Psoas muscle (tissue), 8 donors: ENCODE results near the gene MYLK4. TPM values are rescaled to one million over a fixed set of nuclear protein-coding genes. Genes with fewer than 3 reads are reported as not detected.

ENCODE experiments used
- ATAC-seq, 4 donors: fragments of 200-7000 bp; cut with Tn5 transposase; one replicate each; pipeline ENCODE4 v1.9.1; 2020; ENCODE audit warnings: moderate library complexity in 3 of 4, mild to moderate bottlenecking in 2 of 4
- DNase-seq, 2 donors: peaks; one replicate each; pipeline ENCODE4 v3.0.0-alpha.2; 2020
- H3K27ac ChIP-seq: fragments of 200-600 bp; one replicate; pipeline ENCODE4 v1.8.0; 2022
- H3K27me3 ChIP-seq, 3 donors: fragments of 200-600 bp in 1 of 3; one replicate each; pipeline versions ENCODE4 v1.6.1 to v1.8.0; 2013 to 2022; ENCODE audit warnings: low read length in 2 of 3, mild to moderate bottlenecking in 2 of 3, moderate library complexity in 1 of 3; ENCODE audit not compliant: insufficient read depth in 3 of 3
- H3K36me3 ChIP-seq, 2 donors: fragments of 200-600 bp in 1 of 2; one replicate each; pipeline versions ENCODE4 v1.6.1 to v1.8.0; 2013 to 2022; ENCODE audit warnings: low read depth in 1 of 2, mild to moderate bottlenecking in 1 of 2, moderate library complexity in 1 of 2; ENCODE audit not compliant: insufficient read depth in 1 of 2
- H3K4me1 ChIP-seq: fragments of 200-600 bp; one replicate; pipeline ENCODE4 v1.8.0; 2022
- H3K4me3 ChIP-seq: fragments of 200-600 bp; one replicate; pipeline ENCODE4 v1.8.0; 2022; ENCODE audit warnings: mild to moderate bottlenecking
- H3K9me3 ChIP-seq: fragments of 200-600 bp; one replicate; pipeline ENCODE4 v1.8.0; 2022
- WGBS, 3 donors: extraction: QIAGEN DNeasy Blood & Tissue Kit; methylation state at CpG; one replicate each; pipeline versions ENCODE4 v1.1.6 to v1.1.7; 2013; 5-methylcytosine and 5-hydroxymethylcytosine counted together
- intact Hi-C, 2 donors: fragments of 100-400 bp; cut with DNase I; formaldehyde crosslinking; loops; one replicate each; pipeline versions ENCODE4 v1.11.0 to v1.14.2; 2022
- polyA plus RNA-seq, 3 donors: library from polyadenylated mRNA; stranded (reverse); fragments of 200-250 nt; gene quantifications; one replicate each; pipeline ENCODE4 v1.2.3, GENCODE V29; 2013
- total RNA-seq, 4 donors: library from RNA; stranded (reverse); fragmentation: NEBNext Ultra II Directional in 2 of 4; extraction: Animal tissue kit (Norgen Biotek cat#: 25700) in 2 of 4; gene quantifications; one replicate each; pipeline versions ENCODE4 v1.2.1 to v1.2.4, GENCODE V29; 2021 to 2023
- TF ChIP-seq, protein P1 (sequence below): fragments of 200-600 bp; IDR thresholded peaks from one replicate; pipeline ENCODE4 v1.8.0; 2022; ENCODE audit warnings: antibody characterized with exemption
- donor health status: healthy with polysubstance abuse.
- donor health status: DM: no; HTN: no; CAD: no; lungs with moderate emphysema.
- donor health status: Bipolar disorder and iron deficiency.
- donor health status: healthy.
- donor health status: DM: yes; HTN: yes; CAD: no.
- donor health status: DM: no; HTN: no; CAD: no.
- donor health status: DM: no; HTN: no; CAD: no.
- donor health status: DM: yes; HTN: yes; CAD: no.

Gene MYLK4
- total and polyA plus RNA-seq, 7 donors, result 0.09 to 143 (median 2.9) TPM

DNA sequence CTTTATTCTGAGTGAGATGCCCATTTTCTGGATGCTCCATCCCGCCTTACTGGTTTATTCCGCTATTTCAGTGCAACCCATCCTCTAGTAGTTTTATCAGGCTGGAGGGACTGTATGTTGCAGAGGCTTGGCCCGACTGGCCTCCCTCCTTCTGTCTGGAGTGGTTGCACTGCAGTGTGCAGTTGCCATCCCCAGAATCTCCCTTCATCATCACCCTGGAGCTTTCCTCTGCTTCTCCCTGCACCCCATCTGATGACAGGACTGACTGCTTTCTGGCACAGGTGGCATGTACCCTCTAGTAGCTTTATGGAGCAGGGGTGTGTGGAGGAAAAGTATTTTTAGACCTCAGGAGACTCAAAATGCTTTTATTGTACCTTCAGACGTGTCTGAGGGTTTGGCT lies 35.5 kb upstream of the MYLK4 start:
- TF ChIP-seq, protein P1, sequence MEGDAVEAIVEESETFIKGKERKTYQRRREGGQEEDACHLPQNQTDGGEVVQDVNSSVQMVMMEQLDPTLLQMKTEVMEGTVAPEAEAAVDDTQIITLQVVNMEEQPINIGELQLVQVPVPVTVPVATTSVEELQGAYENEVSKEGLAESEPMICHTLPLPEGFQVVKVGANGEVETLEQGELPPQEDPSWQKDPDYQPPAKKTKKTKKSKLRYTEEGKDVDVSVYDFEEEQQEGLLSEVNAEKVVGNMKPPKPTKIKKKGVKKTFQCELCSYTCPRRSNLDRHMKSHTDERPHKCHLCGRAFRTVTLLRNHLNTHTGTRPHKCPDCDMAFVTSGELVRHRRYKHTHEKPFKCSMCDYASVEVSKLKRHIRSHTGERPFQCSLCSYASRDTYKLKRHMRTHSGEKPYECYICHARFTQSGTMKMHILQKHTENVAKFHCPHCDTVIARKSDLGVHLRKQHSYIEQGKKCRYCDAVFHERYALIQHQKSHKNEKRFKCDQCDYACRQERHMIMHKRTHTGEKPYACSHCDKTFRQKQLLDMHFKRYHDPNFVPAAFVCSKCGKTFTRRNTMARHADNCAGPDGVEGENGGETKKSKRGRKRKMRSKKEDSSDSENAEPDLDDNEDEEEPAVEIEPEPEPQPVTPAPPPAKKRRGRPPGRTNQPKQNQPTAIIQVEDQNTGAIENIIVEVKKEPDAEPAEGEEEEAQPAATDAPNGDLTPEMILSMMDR, result no peak
- peaks cover 0 to 30% of the 10 kb centered on the region in 2 donors for H3K36me3 ChIP-seq
- peaks cover 49% of the 10 kb centered on the region for H3K4me1 ChIP-seq
- H3K4me3 ChIP-seq, result no peak overlapping the region
- DNase-seq (no peak), ATAC-seq (no peak)
- intact Hi-C loops, result no loop called here
- 59 to 84% (median 59%) methylated on average over 4 of the region's 4 CpGs for WGBS, 3 donors
- no peak overlapping the region for H3K27ac ChIP-seq
- no peaks in the 10 kb centered on the region for H3K27me3 ChIP-seq
- no peaks in the 10 kb centered on the region for H3K9me3 ChIP-seq

DNA sequence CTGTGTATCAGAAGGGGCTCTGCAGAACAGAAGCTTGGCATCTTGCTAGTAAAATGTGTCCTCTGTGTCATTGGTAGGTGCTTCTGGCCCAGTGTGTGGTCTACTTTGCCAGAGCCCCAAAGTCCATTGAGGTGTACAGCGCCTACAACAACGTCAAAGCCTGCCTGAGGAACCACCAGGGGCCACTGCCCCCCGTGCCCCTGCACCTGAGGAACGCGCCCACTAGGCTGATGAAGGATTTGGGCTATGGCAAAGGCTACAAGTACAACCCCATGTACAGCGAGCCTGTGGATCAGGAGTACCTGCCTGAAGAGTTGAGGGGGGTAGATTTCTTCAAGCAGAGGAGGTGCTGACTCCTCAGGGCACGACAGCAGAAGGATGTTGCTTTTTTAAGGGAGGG lies 34.2 kb upstream of the MYLK4 start:
- Histone ChIP-seq H3K27ac (no peak overlapping the region), H3K4me1 (peaks cover 36% of the 10 kb centered on the region), H3K27me3 (no peaks in the 10 kb centered on the region), H3K9me3 (no peaks in the 10 kb centered on the region), H3K36me3 (peaks cover 5 to 43% of the 10 kb centered on the region in 2 donors), H3K4me3 (no peak overlapping the region)
- intact Hi-C loops, result no loop called here
- ATAC-seq (no peak), DNase-seq (no peak)
- 82 to 92% (median 88%) methylated on average over 7 of the region's 7 CpGs for WGBS, 3 donors
- TF ChIP-seq, protein P1, result no peak

DNA sequence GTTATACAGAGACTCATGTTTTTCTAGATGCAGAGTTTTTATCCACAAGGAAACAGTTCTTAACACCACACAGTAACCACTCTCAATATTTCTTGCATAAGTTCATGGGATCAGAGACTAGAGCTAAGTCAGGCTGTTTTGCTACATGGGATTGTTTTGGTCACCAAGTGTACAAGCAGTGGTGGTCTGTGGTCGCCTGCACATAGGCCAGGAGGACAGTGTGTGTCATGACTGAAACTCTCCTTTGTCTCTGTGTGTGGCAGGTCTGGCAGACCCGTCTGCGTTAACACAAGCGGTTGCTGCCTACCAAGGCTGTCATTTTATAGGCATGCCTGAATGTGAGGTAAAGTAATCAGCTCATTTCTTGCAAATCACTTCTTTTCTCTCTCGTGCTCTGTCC lies 33.3 kb upstream of the MYLK4 start:
- 74 to 82% (median 79%) methylated on average over 5 of the region's 5 CpGs for WGBS, 3 donors
- intact Hi-C loops, result no loop called here
- TF ChIP-seq, protein P1, result no peak
- peaks cover 30% of the 10 kb centered on the region for H3K4me1 ChIP-seq
- no peak for DNase-seq
- no peak overlapping the region for H3K4me3 ChIP-seq
- peaks cover 5 to 50% of the 10 kb centered on the region in 2 donors for H3K36me3 ChIP-seq
- no peaks in the 10 kb centered on the region for H3K27me3 ChIP-seq
- no peak overlapping the region for H3K27ac ChIP-seq
- no peak for ATAC-seq
- H3K9me3 ChIP-seq, result no peaks in the 10 kb centered on the region

DNA sequence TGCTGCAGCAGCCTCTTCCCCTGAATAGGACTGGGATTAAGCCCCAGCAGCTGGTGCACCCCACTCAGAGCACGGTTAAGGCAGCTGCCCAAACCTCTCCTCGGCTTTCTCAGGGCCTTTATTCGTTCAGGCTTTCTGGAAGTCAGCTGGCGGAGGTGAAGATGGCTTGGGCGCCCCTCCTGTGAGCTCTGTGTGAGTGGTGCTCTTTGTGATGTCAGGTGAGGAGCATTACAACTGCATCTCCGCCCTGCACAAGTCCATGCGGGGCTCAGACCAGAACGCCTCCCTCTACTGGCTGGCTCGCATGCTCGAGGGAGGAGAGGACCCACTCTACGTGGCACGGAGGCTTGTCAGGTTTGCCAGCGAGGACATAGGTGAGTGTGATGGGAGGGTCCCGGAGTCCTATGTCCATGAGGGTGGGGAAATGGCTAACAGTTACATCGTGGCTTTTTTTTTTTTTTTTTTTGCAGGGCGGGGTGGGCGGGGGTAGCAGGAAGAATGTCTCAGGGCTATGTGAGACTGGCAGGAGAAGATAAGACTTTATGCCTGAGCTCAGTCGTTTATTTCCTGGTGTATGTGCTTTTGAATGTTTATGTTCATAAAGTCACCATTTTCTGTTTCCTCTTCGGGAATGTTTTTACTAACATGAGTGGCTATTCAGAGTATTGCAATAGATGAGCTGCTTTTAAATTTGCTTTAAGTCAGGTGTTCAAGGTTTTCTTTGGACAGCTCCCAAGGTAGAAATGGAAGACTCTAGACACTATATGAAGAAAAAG lies 32.7 kb upstream of the MYLK4 start:
- H3K27me3 ChIP-seq, result no peaks in the 10 kb centered on the region
- H3K4me3 ChIP-seq, result no peak overlapping the region
- peaks cover 5 to 56% of the 10 kb centered on the region in 2 donors for H3K36me3 ChIP-seq
- ATAC-seq (peak; percentile 25 to 51 (median 40)), DNase-seq (no peak)
- no peaks in the 10 kb centered on the region for H3K9me3 ChIP-seq
- peak overlapping the region; percentile 39 for H3K27ac ChIP-seq
- peaks cover 28% of the 10 kb centered on the region for H3K4me1 ChIP-seq
- intact Hi-C loops, result no loop called here
- TF ChIP-seq, protein P1, result no peak
- WGBS, 3 donors, result 54 to 65% (median 59%) methylated on average over 18 to 19 of the region's 19 CpGs

DNA sequence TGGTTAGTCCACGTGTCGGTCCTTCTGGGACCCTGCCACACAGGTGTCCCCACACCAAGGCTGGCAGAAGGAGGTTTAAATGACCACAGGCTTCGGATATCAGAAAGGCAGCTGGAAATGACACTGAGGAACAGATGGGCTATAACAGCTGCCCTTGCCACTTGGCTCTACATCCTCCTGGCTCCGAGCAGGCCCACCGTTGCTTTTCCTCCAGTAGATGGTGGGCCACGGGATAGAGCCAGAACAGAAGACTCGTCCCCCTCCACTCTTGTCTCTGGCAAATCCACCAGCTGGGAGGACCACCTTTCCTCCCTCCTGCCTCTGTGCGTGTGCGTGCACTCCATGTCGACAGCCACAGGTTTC lies 32.1 kb upstream of the MYLK4 start:
- Histone ChIP-seq H3K9me3 (no peaks in the 10 kb centered on the region), H3K36me3 (peaks cover 5 to 52% of the 10 kb centered on the region in 2 donors), H3K4me1 (peaks cover 28% of the 10 kb centered on the region), H3K27me3 (no peaks in the 10 kb centered on the region), H3K27ac (peak overlapping the region; percentile 39), H3K4me3 (no peak overlapping the region)
- DNase-seq (no peak), ATAC-seq (peak; percentile 59 to 91 (median 76))
- intact Hi-C loops, result no loop called here
- TF ChIP-seq, protein P1, result no peak
- 31 to 48% (median 37%) methylated on average over 10 of the region's 10 CpGs for WGBS, 3 donors
